Left hindlimb (tissue), 1 donor: ENCODE data around the gene TEAD1.

Source experiments
- DNase-seq: peaks from one replicate; pipeline ENCODE4 v3.0.0-alpha.2; 2018

Gene TEAD1

GRCh38 chr11:12915093-12915492, 240.9 kb downstream of the TEAD1 start:
- no peak for DNase-seq

- DNase-seq: no peak
Measured at GRCh38 chr11:12917822-12918221, 243.6 kb downstream of the TEAD1 start.

- no peak for DNase-seq
Measured at GRCh38 chr11:12918667-12919066, 244.4 kb downstream of the TEAD1 start.

GRCh38 chr11:12922418-12922817, 248.2 kb downstream of the TEAD1 start:
- no peak for DNase-seq

GRCh38 chr11:12922980-12923507, 248.8 kb downstream of the TEAD1 start:
- no peak for DNase-seq

GRCh38 chr11:12924650-12925049, 250.4 kb downstream of the TEAD1 start:
- no peak for DNase-seq

GRCh38 chr11:12925520-12925919, 251.3 kb downstream of the TEAD1 start:
- no peak for DNase-seq

GRCh38 chr11:12927221-12927620, 253.0 kb downstream of the TEAD1 start:
- no peak for DNase-seq

- DNase-seq: no peak
Measured at GRCh38 chr11:12927886-12928285, 253.7 kb downstream of the TEAD1 start.

GRCh38 chr11:12930850-12931249, 256.6 kb downstream of the TEAD1 start:
- DNase-seq: no peak

- no peak for DNase-seq
Measured at GRCh38 chr11:12932485-12932884, 258.3 kb downstream of the TEAD1 start.

GRCh38 chr11:12936200-12936599, 262.0 kb downstream of the TEAD1 start:
- no peak for DNase-seq

GRCh38 chr11:12938590-12939247, 264.5 kb downstream of the TEAD1 start:
- DNase-seq: no peak

GRCh38 chr11:12941671-12942070, 267.4 kb downstream of the TEAD1 start:
- DNase-seq: no peak

- DNase-seq: no peak
Measured at GRCh38 chr11:12942157-12942556, 267.9 kb downstream of the TEAD1 start.

GRCh38 chr11:12943311-12943710, 269.1 kb downstream of the TEAD1 start:
- no peak for DNase-seq

GRCh38 chr11:12944889-12945288, 270.7 kb downstream of the TEAD1 start:
- no peak for DNase-seq

GRCh38 chr11:12949453-12949852, 275.2 kb downstream of the TEAD1 start:
- DNase-seq: no peak

GRCh38 chr11:12950670-12951069, 276.4 kb downstream of the TEAD1 start:
- DNase-seq: no peak

GRCh38 chr11:12951376-12951775, 277.2 kb downstream of the TEAD1 start:
- no peak for DNase-seq

GRCh38 chr11:12952094-12952493, 277.9 kb downstream of the TEAD1 start:
- no peak for DNase-seq

GRCh38 chr11:12958986-12959385, 284.8 kb downstream of the TEAD1 start:
- no peak for DNase-seq

- DNase-seq: no peak
Measured at GRCh38 chr11:12961615-12962014, 287.4 kb downstream of the TEAD1 start.

GRCh38 chr11:12962306-12962705, 288.1 kb downstream of the TEAD1 start:
- no peak for DNase-seq

GRCh38 chr11:12963051-12963450, 288.8 kb downstream of the TEAD1 start:
- no peak for DNase-seq
